Measurements from ENCODE around the gene GRK6. TPM values are rescaled to one million over a fixed set of nuclear protein-coding genes. Genes with fewer than 3 reads are reported as not detected.

The GRK6 gene
- total RNA-seq, 4 donors from 2014 or later, result 29.1 to 44.7 (median 36.3) TPM

GRCh38 chr5:177443144-177443983 is 16.9 kb downstream of the GRK6 start:
- H3K36me3 ChIP-seq, result peaks cover 8 to 35% (median 32%) of the 10 kb centered on the region in 4 donors
- no peak overlapping the region for H3K27ac ChIP-seq (replicated peaks in 1 of 4)
- intact Hi-C loops (cut with DNase I), result no loop called here
- 86% methylated on average over 8 of the region's 15 CpGs for WGBS
- H3K9me3 ChIP-seq, result no peaks in the 10 kb centered on the region
- DNase-seq (ENCODE audit: extremely low spot score), result no peak
- H3K27me3 ChIP-seq, result peaks cover 0 to 22% (median 4%) of the 10 kb centered on the region in 4 donors
- TF ChIP-seq, protein P1, sequence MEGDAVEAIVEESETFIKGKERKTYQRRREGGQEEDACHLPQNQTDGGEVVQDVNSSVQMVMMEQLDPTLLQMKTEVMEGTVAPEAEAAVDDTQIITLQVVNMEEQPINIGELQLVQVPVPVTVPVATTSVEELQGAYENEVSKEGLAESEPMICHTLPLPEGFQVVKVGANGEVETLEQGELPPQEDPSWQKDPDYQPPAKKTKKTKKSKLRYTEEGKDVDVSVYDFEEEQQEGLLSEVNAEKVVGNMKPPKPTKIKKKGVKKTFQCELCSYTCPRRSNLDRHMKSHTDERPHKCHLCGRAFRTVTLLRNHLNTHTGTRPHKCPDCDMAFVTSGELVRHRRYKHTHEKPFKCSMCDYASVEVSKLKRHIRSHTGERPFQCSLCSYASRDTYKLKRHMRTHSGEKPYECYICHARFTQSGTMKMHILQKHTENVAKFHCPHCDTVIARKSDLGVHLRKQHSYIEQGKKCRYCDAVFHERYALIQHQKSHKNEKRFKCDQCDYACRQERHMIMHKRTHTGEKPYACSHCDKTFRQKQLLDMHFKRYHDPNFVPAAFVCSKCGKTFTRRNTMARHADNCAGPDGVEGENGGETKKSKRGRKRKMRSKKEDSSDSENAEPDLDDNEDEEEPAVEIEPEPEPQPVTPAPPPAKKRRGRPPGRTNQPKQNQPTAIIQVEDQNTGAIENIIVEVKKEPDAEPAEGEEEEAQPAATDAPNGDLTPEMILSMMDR (IDR thresholded peaks at IDR 0.05), result no peak
- H3K4me1 ChIP-seq, result peaks cover 20 to 32% (median 29%) of the 10 kb centered on the region in 4 donors
- no peak overlapping the region for H3K4me3 ChIP-seq

DNA sequence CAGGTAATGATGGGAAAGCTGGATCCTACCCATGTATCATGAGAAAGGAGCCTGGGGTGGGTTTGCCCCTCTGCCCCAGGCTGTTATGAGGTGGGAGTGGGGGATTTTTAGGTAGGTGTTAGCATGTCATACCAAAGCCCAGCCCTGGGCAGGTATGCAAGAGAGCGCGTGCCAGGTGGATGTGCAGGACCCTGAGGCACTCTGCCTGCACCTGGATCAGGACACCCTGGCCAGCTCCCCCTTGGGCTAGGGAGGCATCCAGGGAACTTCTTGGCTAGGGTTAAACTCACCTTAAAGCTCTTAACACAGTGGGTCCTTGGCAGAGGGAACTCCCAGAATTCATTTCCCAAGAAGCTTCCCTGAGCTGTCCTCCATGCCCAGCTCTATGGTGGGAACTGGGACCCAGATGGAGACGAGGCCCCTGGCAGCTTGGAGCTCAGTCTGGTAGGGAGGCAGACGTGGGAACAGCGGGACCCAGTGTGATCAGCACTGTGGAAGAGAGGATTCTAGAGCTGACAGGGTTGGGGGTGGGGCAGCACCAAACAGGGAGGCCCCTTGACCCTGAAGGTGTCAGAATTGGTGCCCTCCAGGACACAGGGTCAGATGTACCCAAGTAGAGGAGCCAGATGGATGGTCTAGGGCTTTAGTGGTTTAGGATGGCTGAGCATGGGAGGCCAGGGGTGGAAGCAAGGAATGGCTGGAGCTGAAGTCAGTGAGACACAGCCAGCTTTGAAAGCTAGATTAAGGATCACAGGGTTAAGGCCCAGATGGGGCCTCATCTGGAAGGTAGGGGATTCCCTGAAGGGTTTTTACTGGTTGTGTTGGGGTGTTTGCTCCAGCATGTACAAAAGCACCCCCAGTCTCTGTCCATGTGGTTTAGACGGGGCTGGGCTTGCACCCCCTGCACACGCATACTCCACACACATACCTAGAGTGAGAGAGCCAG is 17.9 kb downstream of the GRK6 start:
- H3K27me3 ChIP-seq, result peaks cover 0 to 32% (median 4%) of the 10 kb centered on the region in 4 donors
- TF ChIP-seq POLR2AphosphoS5 (IDR thresholded peaks at IDR 0.05) (no peak), POLR2A (IDR thresholded peaks at IDR 0.05; ENCODE audit: low read depth) (no peak), EP300 (IDR thresholded peaks at IDR 0.05) (no peak)
- TF ChIP-seq, protein P1 (IDR thresholded peaks at IDR 0.05), result no peak
- 71% methylated on average over 1 of the region's 7 CpGs for WGBS
- H3K27ac ChIP-seq (replicated peaks in 1 of 4), result no peak overlapping the region
- peaks cover 22 to 32% (median 29%) of the 10 kb centered on the region in 4 donors for H3K4me1 ChIP-seq
- H3K9me3 ChIP-seq, result no peaks in the 10 kb centered on the region
- intact Hi-C loops (cut with DNase I), result no loop called here
- DNase-seq (ENCODE audit: extremely low spot score), result no peak
- H3K36me3 ChIP-seq, result peaks cover 8 to 29% (median 26%) of the 10 kb centered on the region in 4 donors
- no peak overlapping the region for H3K4me3 ChIP-seq

DNA sequence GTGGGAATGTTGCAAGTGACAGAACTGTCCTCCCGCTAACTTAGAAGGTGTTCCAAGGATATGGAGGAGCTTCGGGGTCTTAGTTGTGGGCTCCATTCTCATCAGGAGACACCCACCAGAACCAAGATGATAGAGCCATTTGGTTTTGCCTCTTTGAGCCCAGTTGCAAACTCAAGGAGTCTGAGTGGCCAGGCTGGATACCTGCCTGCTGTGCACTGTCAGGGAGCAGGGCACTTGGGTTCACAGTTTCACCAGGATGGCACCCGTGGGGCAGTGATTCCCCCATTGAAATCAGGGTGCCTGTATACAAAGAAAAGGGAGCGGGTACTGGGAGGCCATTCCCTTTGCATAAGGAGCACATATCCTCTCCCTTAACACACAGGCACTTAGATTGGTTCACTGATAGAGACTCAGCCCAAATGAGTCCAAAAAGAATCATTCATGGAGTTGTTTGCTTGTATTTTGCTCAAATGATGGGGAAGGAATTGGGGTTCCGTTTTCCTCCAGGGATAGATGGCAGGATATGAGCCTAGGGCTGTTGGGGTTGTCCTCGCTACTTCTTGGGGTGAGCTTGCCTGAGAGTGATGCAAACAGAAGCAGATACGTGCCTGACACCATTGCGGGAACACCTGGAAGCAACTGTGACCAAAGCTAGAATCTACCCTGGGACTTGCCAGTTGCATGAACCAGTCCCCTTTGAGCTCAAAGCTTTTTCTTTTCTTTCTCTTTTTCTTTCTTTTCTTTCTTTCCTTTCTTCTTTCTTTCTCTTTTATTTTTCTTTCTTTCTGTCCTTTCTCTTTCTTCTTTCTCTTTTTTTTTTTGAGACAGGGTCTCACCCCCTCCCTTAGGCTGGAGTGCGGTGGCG is 18.8 kb downstream of the GRK6 start:
- Histone ChIP-seq H3K9me3 (no peaks in the 10 kb centered on the region), H3K4me3 (no peak overlapping the region), H3K27ac (replicated peaks in 1 of 4) (no peak overlapping the region), H3K4me1 (peaks cover 22 to 32% (median 29%) of the 10 kb centered on the region in 4 donors), H3K27me3 (peaks cover 0 to 41% (median 8%) of the 10 kb centered on the region in 4 donors), H3K36me3 (peaks cover 8 to 26% (median 20%) of the 10 kb centered on the region in 4 donors)
- intact Hi-C loops (cut with DNase I), result no loop called here
- no peak for DNase-seq (ENCODE audit: extremely low spot score)
- 48% methylated on average over 7 of the region's 10 CpGs for WGBS
- TF ChIP-seq EP300 (IDR thresholded peaks at IDR 0.05), result no peak
- no peak for TF ChIP-seq POLR2A (IDR thresholded peaks at IDR 0.05; ENCODE audit: low read depth)
- no peak for TF ChIP-seq POLR2AphosphoS5 (IDR thresholded peaks at IDR 0.05)
- TF ChIP-seq, protein P1 (IDR thresholded peaks at IDR 0.05), result no peak

GRCh38 chr5:177445917-177446199 is 19.4 kb downstream of the GRK6 start:
- Histone ChIP-seq H3K27ac (replicated peaks in 1 of 4) (no peak overlapping the region), H3K27me3 (peaks cover 0 to 47% (median 9%) of the 10 kb centered on the region in 4 donors), H3K36me3 (peaks cover 4 to 20% (median 14%) of the 10 kb centered on the region in 4 donors), H3K9me3 (no peaks in the 10 kb centered on the region), H3K4me1 (peaks cover 22 to 32% (median 29%) of the 10 kb centered on the region in 4 donors), H3K4me3 (peak overlapping the region; percentile 60 to 67 (median 65))
- no peak for TF ChIP-seq EP300 (IDR thresholded peaks at IDR 0.05)
- no peak for TF ChIP-seq POLR2AphosphoS5 (IDR thresholded peaks at IDR 0.05)
- TF ChIP-seq, protein P1 (IDR thresholded peaks at IDR 0.05), result no peak
- no peak for TF ChIP-seq POLR2A (IDR thresholded peaks at IDR 0.05; ENCODE audit: low read depth)
- WGBS, result 8% methylated on average over 8 of the region's 8 CpGs
- no peak for DNase-seq (ENCODE audit: extremely low spot score)
- intact Hi-C loops (cut with DNase I), result no loop called here
